HG02852 (cell line): ENCODE data around the gene ECEL1.
"Not testable (repeated sequence)": the region's sequence is repeated elsewhere in the genome, so short reads cannot be mapped to it uniquely, and the experiment has no call there.

Source experiments
- ATAC-seq: cut with Tn5 transposase; IDR thresholded peaks from one replicate; pipeline ENCODE4 v1.9.1; 2021; ENCODE audit warnings: mild to moderate bottlenecking, moderate library complexity; ENCODE audit not compliant: unreplicated experiment

The ECEL1 gene

DNA sequence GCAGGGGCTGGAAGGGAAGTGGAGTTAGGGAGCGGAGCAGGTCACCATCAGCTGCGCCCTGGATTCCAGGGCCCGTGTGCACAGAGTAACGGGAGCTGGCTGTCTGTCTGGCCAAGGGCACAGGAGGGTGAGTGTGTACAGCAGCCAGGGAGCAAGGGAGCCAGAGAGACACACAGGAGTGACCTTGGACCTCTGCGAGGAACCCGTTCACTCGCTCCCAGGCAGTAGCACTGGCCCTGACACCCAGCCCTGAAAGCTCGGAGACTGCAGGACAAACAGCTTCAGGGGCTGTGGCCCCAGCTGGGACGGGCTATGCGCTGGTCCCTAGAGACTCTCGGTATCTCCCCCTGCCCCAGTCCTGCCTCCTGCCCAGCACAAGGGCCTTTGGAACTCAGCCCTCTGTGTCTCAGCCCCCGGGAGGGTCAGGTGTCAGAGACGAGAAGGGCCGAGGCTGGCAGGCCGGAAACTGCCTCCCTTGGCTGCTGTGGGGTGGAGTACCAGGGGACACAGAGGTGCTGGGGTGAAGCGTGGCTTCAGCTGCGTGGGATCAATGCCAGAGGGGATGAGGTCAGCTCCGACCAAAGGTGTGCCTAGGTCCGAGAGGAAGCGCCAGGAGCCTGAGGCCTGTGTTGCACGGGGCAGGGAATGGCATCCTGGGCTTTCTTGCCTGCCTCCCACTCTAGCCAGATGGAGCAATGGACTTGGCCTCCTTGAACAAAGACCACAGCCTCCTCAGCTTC, 43.8 kb downstream of the ECEL1 start:
- ATAC-seq, result not testable (repeated sequence)

DNA sequence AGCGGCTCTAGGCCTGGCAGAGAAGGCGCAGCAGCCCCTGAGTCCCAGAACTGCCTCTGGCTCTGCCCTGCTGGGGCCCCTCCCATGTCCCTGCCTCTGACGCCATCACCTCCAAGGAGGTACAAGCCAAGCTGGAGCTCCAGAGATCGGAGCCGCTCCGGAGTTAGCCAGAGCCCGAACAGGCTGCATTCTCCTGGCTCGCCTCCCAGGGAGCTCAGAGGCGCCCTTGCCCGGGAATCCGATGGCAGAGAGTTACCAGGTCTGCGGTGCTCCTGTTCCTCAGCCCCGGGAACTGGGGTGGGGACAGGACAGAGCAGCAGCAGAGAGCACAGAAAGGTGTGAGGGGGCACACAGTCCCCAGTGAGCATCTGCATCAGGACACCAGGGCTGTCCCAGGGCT, 44.6 kb downstream of the ECEL1 start:
- ATAC-seq, result not testable (repeated sequence)

DNA sequence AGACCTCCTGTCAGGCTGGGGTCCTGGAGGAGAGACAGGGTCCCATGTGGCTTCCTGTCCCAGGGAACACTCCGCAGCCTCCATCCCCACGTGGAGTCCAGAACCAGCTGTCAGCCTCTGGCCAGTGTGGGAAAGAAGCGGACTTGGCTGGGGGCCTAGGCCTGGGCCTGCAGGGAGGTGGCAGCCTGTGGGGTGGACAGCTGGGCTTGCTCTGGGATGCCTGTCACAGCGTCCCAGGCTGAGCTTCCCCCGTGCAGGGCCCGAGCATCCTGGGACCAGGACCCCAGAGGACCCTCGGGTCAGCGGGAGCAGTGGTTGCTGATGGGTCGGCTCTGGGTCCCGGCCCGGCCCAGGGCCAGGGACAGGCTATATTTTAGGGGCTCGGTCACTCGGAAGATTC, 45.2 kb downstream of the ECEL1 start:
- not testable (repeated sequence) for ATAC-seq

DNA sequence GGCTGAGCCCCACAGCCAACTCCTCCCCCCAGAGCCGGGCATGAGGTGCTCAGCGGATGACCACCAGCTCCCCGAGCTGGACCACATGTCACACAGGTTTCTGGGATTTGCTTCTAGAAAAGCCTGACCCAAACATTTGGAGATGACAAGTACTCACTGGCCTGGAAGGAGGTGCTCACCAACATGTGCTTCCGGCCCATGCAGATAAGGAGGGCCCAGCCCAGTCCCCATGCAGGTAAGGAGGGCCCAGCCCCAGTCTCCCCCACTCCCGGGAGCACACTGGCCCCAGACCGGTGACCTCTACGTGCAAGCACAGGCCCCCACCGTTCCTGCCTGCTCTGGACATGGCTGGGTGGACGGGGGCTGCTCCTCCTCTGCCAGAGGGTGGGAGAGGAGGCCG, 45.7 kb downstream of the ECEL1 start:
- ATAC-seq, result not testable (repeated sequence)

DNA sequence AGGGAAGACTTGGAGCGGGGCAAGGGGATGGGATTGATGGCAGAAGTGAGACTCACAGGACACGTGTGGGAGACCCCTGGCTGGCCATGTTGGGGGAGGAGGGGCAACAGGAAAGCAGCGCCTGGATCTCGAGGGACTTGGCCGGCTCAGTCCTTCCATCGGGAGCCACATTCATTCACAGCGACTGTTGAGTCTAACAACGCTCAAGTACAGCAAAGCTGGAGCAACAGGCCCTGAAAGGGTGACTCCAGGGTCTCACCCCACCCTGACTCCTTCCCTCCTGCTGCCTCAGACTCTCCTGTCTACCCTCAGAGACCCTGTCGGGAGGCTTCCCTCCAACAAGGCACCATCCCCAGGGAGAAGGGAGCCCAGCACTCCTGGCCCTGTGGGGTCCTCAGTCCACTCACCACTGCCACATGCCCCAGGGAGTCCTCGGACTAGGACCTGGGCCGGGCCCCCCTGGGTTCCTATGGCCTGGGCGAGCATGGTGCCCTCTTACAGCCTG, 46.4 kb downstream of the ECEL1 start:
- no peak for ATAC-seq

DNA sequence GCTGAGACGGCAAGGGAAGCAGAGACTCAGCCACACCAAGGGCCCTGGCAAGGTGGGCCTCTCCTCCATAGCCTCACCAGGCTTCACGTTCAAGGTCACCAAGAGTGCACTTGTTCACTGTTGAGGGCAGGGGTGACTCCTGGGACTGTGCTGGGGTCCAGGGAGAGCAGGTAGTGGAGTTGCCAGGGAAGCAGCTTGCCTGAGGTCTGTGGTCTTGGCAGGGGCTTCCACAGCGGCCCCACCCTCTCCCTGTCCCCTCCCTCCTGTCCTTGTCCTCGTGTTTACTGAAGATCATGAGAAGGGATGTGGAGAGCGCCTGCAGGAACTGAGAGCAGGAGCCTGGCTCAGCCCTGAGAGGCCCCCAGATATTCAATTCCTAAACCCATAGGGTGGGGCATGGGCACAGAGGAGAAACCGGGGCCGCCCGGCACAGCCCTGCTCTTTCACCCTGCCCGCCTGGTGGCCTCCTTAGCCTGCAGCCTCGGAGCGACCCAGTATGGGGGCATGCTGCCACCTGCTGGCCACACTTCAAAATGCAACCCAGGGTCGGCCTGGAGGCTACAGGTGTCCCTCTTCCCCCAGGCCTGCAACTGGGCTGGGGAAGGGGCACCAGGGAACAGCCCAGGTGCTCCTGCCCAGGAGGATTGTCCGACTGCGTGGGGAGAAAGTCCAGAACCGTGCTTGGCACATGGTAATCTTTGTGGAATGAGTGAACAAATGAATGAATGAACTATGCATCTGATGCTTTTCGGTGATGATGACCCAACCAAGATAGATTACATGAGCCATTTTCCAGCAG, 47.2 kb downstream of the ECEL1 start:
- peak; percentile 77 for ATAC-seq

DNA sequence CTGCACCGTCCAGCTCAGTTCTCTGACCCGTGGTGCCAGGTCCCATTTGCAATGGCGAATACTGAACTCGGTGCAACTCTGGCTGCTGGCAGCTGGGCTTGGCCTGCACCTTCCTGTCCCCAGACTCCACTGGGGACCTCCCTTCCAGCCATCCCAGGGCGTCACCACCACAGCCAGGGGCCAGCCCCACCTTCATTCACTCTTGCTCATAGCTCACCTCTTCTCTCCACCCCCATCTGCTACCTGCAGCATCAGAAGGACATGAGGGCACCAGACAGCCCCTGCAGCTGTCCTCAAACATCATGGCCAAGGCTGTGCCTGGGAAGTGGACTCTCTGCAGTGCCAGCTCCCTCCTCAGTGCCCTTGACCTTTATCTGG, 47.9 kb downstream of the ECEL1 start:
- no peak for ATAC-seq

DNA sequence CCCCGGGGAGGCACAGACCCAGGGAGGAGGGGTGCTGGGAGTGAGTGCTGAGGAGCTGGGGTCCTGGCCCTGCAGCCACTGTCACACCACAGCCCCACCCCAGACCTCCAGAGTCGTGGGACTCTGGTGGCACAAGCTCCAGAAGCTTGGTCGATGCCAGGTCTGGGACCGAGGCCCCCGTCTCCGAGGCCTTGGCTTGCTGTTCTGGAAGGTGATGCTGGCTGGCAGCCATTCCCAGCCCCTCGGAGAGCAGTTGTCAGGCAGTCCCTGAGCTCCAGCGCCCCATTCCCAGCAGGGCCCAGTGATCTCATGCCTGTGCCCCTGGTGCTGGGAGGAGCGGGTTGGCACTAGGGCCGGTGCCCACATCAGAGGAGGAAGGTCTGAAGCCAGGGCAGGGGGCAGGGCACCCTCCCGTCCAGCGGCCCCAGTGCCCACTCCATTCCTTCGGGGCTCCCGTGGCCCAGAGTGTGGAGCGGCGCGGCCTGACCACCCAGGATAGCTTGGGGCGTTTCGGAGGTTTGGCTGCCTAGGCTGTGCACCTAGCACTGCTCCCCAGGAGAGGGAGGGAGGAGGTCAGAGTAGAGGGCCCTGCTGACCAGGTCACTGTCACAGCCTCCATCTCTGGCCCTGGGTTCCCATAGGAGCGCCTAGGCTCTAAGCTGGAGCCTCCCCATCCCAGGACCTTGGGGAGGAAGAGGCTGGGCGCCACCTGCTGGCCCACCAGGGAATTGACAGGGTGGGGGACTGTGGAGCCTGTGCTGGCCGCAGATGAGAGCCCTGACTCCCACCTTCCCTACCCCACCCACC, 48.5 kb downstream of the ECEL1 start:
- ATAC-seq, result no peak

DNA sequence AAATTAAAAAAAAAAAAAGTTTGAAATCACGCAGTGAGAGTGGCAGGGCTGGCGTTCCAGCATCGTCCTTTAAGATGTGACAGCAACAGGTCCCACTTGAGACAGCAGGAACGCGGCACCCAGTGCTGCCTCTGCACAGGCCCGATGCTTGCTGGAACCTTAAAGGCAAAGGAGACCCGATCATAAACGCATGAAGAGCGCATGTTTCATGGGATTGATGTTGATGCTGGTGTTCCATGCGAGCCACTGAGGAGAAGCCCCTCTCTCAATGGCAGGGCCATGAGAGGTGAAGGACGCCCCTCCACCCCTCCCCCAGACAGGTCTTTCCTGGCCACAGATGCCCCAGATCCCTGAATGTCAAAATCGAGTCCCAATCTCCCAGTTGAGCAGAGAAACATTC, 49.5 kb downstream of the ECEL1 start:
- no peak for ATAC-seq

DNA sequence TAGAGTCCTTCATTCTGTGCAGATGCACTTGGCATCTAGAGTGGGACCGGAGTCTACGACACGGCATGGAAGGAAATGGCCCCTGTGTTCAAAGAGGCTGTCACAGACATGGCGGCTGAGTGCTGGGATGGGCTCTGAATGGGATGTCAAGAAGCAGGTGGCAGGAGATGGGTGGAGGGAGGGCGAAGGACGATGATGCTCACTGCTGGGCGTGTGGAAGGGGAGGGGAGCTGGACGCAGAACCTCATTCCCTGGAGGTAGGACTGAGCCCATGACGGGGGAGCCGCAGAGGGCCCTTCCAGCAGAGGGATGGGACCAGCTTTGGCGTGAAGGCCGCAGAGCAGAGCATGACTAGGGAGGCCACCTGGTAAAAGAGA, 50.5 kb downstream of the ECEL1 start:
- no peak for ATAC-seq

DNA sequence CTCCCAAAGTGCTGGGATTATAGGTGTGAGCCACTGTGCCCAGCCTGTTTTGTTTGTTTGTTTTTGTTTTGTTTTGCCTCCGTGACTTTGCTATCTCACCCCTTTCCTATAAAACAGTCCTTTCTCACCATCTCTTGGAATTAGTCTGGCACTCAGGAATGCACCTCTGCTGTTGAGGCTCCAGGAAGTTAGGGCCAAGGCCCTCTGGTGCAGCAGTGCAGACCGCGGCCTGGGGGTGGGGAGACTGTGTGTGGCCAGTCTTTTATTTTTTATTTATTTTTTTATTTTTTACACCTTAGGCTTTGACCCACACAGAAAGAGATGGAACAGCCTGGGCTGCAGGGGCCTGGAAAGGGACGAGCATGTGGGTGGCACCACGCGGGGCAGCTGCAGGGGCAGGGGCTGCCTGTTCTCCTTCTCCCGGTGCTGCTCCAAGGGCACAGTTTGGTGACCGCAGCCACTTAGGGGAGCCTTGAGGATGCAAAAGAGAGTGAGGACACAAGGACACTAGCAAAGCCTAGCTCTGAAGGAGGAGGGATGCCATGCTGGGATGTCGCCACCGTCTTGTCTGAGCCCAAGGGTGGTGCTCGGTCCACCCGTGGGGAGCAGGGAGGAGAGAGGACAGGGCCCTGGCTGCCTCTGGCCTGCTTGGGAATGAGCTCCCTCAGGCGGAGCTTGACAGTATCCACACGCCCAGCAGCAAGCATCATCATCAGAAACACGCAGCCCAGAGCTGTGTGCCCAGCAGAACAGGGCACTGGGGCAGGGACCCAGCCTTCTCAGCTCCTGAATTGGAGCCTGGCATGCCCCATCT, 51.0 kb downstream of the ECEL1 start:
- no peak for ATAC-seq

DNA sequence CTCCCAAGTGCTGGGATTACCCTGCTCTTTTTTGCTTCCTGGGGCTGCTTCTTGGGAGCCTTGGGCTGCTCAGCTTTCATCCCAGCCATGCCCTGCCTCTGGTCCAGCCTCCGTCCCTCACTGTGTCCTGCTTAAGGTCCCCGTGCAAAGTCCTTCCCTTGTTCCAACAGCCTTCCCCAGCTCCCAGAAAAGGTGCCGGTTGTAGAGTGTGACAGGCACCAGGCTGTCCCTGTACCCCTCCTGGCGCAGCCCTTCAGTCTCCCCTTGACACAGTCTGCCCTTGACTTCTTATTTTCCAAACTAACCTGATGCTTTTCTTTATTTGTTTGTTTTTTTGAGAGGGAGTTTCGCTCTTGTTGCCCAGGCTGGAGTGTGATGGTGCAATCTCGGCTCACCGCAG, 51.8 kb downstream of the ECEL1 start:
- ATAC-seq, result no peak

DNA sequence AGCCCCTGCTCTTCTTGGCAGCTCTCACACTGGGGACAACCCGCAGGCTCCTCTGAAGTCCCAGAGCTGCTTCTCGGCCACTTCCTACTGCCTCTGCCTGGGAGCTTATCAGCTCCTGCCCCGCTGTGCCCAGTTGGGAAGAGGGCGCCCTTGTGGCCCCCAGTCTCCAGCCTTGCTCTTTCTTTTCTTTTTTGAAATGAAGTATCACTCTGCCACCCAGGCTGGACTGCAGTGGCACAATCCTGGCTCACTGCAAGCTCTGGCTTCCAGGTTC, 52.3 kb downstream of the ECEL1 start:
- no peak for ATAC-seq

DNA sequence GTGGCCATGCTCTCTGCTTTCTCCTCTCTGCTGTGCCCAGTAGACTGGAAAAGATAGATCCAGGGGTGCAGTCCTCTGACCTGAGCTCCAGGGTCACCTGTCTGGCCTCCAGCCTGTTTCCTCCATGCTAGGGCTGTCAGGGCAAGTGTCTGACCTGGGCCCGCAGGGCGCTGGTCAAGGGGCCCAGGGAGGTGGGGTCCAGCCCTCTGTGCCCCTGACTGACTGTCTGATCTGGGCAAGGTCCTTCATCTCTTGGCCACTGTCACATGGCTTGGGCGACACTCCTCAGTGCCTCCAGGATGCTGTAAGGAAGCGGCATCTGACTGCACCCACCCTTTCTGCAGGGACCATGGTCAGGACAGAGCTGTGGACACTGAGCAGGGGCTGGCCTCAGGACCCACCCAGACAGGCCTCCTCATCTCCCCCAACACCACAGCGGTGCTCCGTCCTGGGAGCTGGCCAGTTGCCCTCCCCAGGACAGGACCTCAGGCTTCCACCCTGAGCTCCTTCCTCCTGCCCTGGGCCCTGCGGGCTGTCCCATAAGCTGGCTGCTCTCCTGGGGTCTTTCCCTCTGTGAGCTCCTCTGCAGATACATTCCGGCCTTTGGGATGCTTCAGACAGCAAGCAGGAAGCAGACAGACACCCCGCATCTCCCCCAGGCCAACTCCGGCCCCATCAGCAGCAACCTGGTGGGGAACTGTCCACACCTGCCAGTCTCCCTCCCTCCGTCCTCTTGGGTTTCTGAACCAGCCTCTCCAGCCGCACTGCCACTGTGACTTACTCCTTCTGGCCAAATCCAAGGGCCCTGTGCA, 52.9 kb downstream of the ECEL1 start:
- no peak for ATAC-seq

DNA sequence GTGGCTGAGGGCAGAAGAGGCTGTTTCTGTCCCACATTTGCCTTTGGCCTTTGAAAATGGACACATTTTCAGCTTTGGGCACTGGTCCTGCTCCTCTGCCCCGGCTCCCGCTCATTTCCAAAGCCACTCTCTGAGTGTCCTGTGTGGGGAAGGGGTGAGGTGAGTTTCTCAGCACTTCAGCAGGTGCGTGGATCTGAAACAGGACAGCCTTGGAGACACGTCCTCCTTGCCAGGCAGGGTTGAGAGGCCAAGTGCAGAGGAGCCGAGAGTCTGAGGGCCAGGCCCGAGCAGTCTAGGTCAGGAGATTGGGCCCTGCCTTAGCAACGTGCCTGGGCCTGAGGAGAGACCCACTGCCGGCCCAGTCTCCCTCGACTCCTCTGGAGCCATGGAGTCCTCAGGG, 53.5 kb downstream of the ECEL1 start:
- no peak for ATAC-seq

DNA sequence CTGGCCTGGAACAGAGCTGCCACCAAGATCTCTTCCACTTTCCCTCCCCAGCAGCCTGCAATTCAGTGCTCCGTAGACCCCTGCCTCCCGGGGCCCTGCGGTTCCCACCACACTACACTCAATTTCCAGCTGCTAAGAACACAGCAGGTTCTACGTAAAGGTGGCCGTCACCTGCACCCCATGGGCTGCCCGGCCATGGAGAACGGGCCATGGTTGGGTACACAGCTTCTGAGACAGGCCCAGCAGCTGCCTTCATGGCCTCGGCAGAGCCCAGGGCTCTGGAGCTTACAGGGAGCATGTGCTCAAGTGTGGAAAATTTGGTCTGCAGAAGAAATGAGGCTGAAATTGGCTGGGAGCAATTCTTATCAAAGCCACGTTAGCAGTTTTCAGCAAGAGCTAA, 54.0 kb downstream of the ECEL1 start:
- ATAC-seq, result not testable (repeated sequence)

DNA sequence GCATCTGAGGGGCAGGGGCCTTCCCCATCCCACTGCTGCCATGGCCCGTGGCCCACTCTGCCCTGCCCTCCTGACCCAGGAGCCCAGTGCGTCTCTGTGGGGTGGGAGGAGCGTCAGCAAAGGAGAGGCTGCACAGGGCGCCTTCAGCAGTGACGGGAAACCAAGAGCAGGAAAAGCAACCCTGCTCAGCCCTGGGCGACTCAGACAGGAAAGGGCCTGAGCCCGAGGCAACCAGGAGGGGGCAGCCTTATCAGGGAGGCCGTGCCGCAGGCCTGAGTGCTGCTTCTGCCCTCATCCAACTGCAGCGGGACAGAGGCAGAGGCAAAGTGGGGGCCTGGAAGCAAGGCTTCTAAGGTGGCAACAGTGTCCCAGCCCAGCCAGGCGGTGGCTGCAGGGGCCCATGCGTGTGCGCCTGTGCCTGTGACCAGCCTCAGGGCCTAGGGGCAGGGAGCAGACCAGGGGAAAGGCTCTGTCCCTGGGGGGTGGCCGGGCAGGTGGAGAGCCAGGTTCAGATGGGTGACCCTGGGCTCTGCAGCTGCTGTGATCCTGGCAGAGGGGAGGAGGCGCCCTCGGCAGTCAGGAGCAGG, 54.9 kb downstream of the ECEL1 start:
- no peak for ATAC-seq

DNA sequence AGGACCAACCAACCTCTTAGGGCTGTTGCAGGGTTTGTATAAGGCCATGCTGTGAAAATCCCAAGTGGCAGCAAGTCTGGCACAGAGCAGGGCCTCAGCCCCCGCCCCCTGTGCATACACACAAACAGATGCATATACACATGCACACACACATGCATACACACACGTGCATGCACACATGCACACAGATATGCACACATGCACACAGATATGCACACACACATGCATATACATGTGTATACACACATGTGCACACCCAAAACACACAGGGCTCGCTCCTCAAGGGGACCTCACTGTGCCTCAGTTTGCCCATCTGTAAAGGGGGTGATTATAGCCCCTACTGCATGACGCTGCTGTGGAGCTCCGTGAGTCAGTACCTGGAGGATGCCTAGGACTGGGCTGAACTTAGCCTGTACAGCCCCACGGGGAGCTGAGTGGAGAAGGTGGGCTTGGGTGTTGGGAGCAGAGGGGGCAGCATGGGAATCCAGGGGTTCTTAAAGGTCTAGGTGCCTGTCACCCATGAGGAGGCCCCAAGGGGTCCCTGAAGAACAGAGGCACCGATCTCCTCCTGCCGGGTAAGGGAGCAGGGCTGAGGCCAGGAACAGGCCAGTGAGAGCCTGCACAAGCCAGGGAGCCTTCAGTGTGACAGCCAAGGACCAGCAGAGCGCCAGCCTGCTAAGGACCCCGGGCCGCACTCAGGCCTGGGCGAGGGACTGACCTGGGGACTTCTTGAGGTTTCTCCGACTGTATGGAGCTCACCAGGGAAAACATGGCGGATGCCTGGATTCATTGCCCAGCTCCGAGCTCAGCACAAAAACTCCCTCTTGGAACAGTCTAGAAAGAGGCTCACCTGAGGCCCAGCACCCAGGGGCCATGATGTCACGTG, 55.7 kb downstream of the ECEL1 start:
- no peak for ATAC-seq
